Activated CD4-positive, alpha-beta T cell treated with anti-CD3 and anti-CD28 coated beads, Interleukin-2, amount 10 ng/mL, durations not matched to agents 24 days and 14 days (primary cell): Measurements from ENCODE around the gene ANO2. TPM values are rescaled to one million over a fixed set of nuclear protein-coding genes. Genes with fewer than 3 reads are reported as not detected.
A peak's percentile ranks its signal among the peaks of the same experiment; 100 is the strongest.

Source experiments
- DNase-seq: peaks from one replicate; pipeline ENCODE4 v3.0.0; 2022
- H3K27ac Mint-ChIP-seq: one replicate; pipeline ENCODE4 v1.8.0; 2022; ENCODE audit warnings: mild to moderate bottlenecking, mixed read lengths
- H3K27me3 Mint-ChIP-seq: one replicate; pipeline ENCODE4 v1.8.0; 2022; ENCODE audit warnings: mixed read lengths
- H3K36me3 Mint-ChIP-seq: one replicate; pipeline ENCODE4 v1.8.0; 2022; ENCODE audit warnings: low read depth, mild to moderate bottlenecking, mixed read lengths
- H3K4me1 Mint-ChIP-seq: one replicate; pipeline ENCODE4 v1.8.0; 2021; ENCODE audit warnings: mixed read lengths
- H3K4me3 Mint-ChIP-seq: one replicate; pipeline ENCODE4 v1.8.0; 2022; ENCODE audit warnings: mild to moderate bottlenecking, moderate library complexity, mixed read lengths
- H3K9me3 Mint-ChIP-seq: one replicate; pipeline ENCODE4 v1.8.0; 2021; ENCODE audit warnings: mixed read lengths
- intact Hi-C: fragments of 100-400 bp; cut with micrococcal nuclease; formaldehyde crosslinking; loops from one replicate; pipeline ENCODE4 v1.15.1; 2023
- total RNA-seq: library from RNA; stranded (reverse); gene quantifications from 2 replicates; pipeline ENCODE4 v1.2.3, GENCODE V29; 2022

Gene ANO2
- total RNA-seq, 1 donor from 2014 or later, result not detected

- peak; percentile 20 for DNase-seq
- Mint-ChIP-seq H3K4me3 (no peak overlapping the region), H3K27me3 (peaks cover 4% of the 10 kb centered on the region), H3K4me1 (no peaks in the 10 kb centered on the region), H3K9me3 (peaks cover 3% of the 10 kb centered on the region), H3K36me3 (no peaks in the 10 kb centered on the region), H3K27ac (no peak overlapping the region)
- intact Hi-C loops, result no loop called here
These were observed 411.7 kb downstream of the ANO2 start for GRCh38 chr12:5533368-5533767.

DNA sequence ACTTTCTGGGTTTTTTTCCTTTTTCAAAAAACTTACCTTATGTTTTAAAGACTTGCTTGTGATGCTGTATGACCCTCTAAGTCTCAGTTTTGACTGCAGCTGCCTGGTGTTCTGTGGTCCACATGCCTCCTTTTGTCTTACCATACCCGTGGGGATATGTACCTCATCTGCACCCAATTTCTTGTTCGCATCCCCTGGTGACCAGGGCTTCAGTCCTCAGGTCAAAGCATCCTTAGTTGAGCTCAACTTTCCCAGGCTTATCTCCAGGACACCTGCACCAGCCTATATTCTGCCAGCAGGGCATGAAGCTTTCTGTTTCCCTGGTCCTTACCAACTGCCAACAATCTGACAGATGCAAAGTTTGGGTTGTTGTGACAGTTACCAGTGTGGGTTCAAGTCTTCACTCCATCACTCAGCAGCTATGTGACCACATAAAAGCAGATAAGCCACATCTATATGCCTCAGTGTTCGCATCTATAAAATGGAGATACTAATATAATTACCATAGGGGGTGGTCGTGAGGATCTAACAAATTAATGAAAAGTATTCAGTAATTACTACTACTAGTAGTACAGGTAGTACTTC, 419.2 kb downstream of the ANO2 start:
- Mint-ChIP-seq H3K36me3 (no peaks in the 10 kb centered on the region), H3K4me3 (no peak overlapping the region), H3K27ac (no peak overlapping the region), H3K4me1 (no peaks in the 10 kb centered on the region), H3K27me3 (peaks cover 4% of the 10 kb centered on the region), H3K9me3 (no peaks in the 10 kb centered on the region)
- peak; percentile 46 for DNase-seq
- intact Hi-C loops, result no loop called here

- Mint-ChIP-seq H3K27ac (no peak overlapping the region), H3K27me3 (peaks cover 3% of the 10 kb centered on the region), H3K4me3 (no peak overlapping the region), H3K36me3 (no peaks in the 10 kb centered on the region), H3K4me1 (no peaks in the 10 kb centered on the region), H3K9me3 (no peaks in the 10 kb centered on the region)
- intact Hi-C loops, result no loop called here
- peak; percentile 38 for DNase-seq
These were observed 420.2 kb downstream of the ANO2 start for GRCh38 chr12:5524769-5525436.

- intact Hi-C loops, result no loop called here
- no peaks in the 10 kb centered on the region for H3K4me1 Mint-ChIP-seq
- no peaks in the 10 kb centered on the region for H3K36me3 Mint-ChIP-seq
- DNase-seq, result no peak
- H3K27me3 Mint-ChIP-seq, result peaks cover 3% of the 10 kb centered on the region
- no peak overlapping the region for H3K4me3 Mint-ChIP-seq
- no peak overlapping the region for H3K27ac Mint-ChIP-seq
- H3K9me3 Mint-ChIP-seq, result no peaks in the 10 kb centered on the region
These were observed 420.8 kb downstream of the ANO2 start for GRCh38 chr12:5524116-5524768.

DNA sequence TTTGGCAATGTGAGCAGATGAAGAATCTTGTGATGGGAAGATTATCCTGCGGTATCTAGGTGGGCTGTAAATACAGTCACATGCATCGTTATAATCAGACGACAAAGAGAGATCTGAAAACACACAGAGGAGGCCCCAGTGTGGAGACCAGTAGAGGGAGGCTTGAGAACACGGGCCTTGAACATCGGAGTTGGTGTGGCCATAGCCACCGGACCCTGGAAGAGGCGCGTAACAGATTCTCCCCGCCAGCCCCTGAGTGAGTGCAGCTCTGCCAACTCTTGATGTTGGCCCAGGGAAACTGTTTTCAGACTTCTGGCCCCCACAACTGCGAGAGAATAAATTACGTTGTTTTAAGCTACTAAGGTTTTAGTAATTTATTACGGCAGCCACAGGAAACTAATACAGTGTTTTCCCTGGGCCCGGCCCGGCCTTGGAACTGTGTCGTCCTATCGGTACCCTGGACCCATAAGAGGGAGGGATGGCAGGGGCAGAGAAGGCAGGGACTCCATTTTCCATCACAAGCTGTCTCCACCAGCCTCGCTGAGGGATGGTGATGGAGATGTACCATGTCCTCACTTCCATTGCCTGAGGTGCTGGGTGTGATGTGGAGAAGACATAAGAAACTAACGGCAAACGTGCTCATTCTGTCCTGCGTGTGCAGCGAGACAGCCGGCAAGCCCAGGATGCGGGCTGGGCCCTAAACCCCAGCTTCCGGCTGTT, 421.5 kb downstream of the ANO2 start:
- peak; percentile 25 for DNase-seq

GRCh38 chr12:5522432-5523335, 422.4 kb downstream of the ANO2 start:
- no peaks in the 10 kb centered on the region for H3K36me3 Mint-ChIP-seq
- H3K27ac Mint-ChIP-seq, result no peak overlapping the region
- DNase-seq, result no peak
- intact Hi-C loops, result no loop called here
- no peaks in the 10 kb centered on the region for H3K4me1 Mint-ChIP-seq
- H3K4me3 Mint-ChIP-seq, result no peak overlapping the region
- H3K9me3 Mint-ChIP-seq, result no peaks in the 10 kb centered on the region
- peaks cover 3% of the 10 kb centered on the region for H3K27me3 Mint-ChIP-seq

More for the DNA sequence above, 421.5 kb downstream of the ANO2 start:
- Mint-ChIP-seq H3K36me3 (no peaks in the 10 kb centered on the region), H3K4me1 (no peaks in the 10 kb centered on the region), H3K9me3 (no peaks in the 10 kb centered on the region), H3K4me3 (no peak overlapping the region), H3K27me3 (peaks cover 3% of the 10 kb centered on the region), H3K27ac (no peak overlapping the region)
- intact Hi-C loops, result no loop called here

- H3K4me1 Mint-ChIP-seq, result no peaks in the 10 kb centered on the region
- no peak for DNase-seq
- no peaks in the 10 kb centered on the region for H3K9me3 Mint-ChIP-seq
- intact Hi-C loops, result no loop called here
- H3K4me3 Mint-ChIP-seq, result no peak overlapping the region
- no peaks in the 10 kb centered on the region for H3K36me3 Mint-ChIP-seq
- H3K27me3 Mint-ChIP-seq, result no peaks in the 10 kb centered on the region
- H3K27ac Mint-ChIP-seq, result no peak overlapping the region
These were observed 423.4 kb downstream of the ANO2 start for GRCh38 chr12:5521456-5522325.

- Mint-ChIP-seq H3K4me3 (no peak overlapping the region), H3K27me3 (no peaks in the 10 kb centered on the region), H3K27ac (no peak overlapping the region), H3K36me3 (no peaks in the 10 kb centered on the region), H3K4me1 (no peaks in the 10 kb centered on the region), H3K9me3 (no peaks in the 10 kb centered on the region)
- DNase-seq, result peak; percentile 16
- intact Hi-C loops, result no loop called here
These were observed 424.2 kb downstream of the ANO2 start for GRCh38 chr12:5520831-5521230.

DNA sequence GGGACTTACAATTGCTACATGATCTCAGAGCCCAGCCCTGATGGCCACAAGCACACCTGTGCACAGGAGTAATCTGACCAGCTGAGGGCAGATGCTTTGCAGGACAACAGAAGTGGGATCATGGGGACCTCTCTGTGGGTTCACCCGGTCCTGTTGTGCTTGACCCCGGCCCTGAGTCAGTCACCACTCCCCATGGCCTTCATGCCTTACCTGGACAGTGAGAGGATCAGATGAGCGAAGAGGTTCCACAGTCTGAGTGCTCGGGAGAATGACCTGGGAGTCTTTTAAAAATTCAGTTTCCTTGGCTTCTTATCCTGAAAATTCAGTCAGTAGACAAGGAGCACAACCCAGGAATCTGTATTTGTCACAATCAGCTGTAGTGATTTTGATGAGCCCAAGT, 425.0 kb downstream of the ANO2 start:
- Mint-ChIP-seq H3K36me3 (no peaks in the 10 kb centered on the region), H3K4me1 (no peaks in the 10 kb centered on the region), H3K27me3 (no peaks in the 10 kb centered on the region), H3K9me3 (no peaks in the 10 kb centered on the region), H3K27ac (no peak overlapping the region), H3K4me3 (no peak overlapping the region)
- DNase-seq, result peak; percentile 30
- intact Hi-C loops, result no loop called here

DNA sequence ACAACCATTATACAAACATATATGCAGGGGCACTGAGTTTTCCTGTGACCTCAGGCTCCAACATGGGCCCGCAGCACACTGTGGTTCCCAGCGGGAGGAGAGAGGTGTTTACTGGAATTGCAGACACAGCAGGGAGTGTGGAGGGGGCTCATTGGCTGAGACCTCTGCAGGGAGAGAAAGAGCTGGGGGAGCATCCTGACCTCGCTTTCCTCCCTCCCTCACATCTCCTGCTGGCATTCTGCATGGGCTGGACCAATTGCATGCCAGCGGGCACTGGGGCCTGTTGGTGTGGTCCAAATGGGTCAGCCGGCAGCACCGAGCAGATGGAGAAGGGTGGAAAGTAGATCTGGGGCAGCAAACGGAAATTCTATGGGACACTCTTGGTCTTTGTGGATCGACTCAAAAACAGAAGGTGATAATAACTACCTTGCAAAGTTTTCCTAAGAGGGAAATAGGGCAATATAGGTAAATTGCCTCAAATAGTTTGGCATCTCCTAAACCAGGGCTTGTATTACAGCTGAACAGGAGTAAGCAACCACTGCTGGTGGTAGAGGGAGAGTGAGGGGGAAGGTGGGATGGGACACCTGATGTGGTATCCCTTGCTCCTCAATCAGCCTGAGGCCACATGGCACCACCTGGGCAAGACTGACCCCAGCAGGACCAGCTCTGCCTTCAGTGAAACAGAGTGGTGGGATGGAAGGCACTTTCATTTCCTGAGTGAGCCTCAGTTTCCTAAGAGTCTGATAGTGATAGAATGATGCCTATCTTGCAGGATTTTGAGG, 426.3 kb downstream of the ANO2 start:
- H3K27ac Mint-ChIP-seq, result no peak overlapping the region
- H3K4me3 Mint-ChIP-seq, result no peak overlapping the region
- intact Hi-C loops, result no loop called here
- no peaks in the 10 kb centered on the region for H3K36me3 Mint-ChIP-seq
- DNase-seq, result no peak
- H3K4me1 Mint-ChIP-seq, result no peaks in the 10 kb centered on the region
- no peaks in the 10 kb centered on the region for H3K27me3 Mint-ChIP-seq
- H3K9me3 Mint-ChIP-seq, result no peaks in the 10 kb centered on the region

DNA sequence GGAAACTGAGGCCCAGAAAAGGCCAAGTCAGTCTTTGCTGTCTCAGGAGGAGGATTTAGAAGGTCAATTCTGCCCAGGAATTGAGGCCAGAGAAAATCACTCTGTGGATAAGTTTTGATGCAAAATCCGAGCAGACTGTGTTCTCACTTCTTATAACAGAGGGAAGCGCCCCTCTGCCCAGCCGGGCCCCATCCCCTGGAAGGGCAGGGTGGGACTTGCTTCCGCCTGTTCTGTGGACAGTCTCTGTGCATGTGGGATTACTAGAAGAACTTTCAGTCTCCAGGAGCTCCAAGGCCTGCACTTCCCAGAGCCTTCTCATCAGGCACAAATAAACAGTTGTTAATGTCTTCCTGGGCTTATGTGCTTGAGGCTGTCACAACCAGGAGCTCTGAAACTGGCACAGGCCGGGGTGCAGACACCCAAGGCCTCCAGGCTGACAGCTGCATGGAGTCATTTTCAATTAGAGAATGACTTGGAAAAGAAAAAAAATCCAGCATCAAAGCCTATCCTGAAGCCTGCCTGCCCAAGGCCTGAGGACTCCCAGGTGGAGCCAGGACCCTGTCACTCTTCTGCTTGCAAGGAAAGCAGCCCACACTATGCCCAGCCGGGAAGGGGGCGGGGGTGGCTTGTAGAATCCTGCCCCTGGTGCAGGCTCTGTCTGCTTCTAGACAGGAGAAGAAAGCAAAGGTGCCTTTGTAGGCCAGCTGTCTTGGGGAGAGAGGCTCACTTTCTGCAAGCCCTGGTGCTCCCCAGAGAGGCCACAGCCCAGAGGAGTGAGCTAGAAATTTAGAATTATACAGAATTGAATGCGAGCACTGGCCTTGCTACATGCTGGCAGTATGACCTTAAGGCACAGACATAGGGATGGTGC, 428.5 kb downstream of the ANO2 start:
- Mint-ChIP-seq H3K36me3 (no peaks in the 10 kb centered on the region), H3K9me3 (no peaks in the 10 kb centered on the region), H3K27ac (no peak overlapping the region), H3K27me3 (no peaks in the 10 kb centered on the region), H3K4me1 (no peaks in the 10 kb centered on the region), H3K4me3 (no peak overlapping the region)
- intact Hi-C loops, result no loop called here
- DNase-seq, result no peak
